OCI-LY1 (cell line): Measurements from ENCODE around the gene FCRLA.
"Not testable (repeated sequence)": the region's sequence is repeated elsewhere in the genome, so short reads cannot be mapped to it uniquely, and the experiment has no call there.

Experiments
- CTCF ChIP-seq: fragments of 200-600 bp; sonication (generic), shearing (Covaris generic); IDR thresholded peaks from 2 replicates; pipeline ENCODE4 v1.5.1; 2017; ENCODE audit warnings: mild to moderate bottlenecking, antibody characterized with exemption, low read length, moderate library complexity, mixed read lengths
- EZH2 ChIP-seq: fragments of 200-600 bp; sonication (generic), shearing (Covaris generic); IDR thresholded peaks from 2 replicates; pipeline ENCODE4 v1.8.0; 2017; ENCODE audit warnings: borderline replicate concordance, mixed run types, mild to moderate bottlenecking, antibody characterized with exemption, low read length, moderate library complexity, mixed read lengths

- TF ChIP-seq CTCF, EZH2: not testable (repeated sequence)
These were observed 35.7 kb upstream of the FCRLA start for GRCh38 chr1:161671045-161672020.
